Psoas muscle (tissue), 8 donors: ENCODE results near the gene PTPRQ. TPM values are rescaled to one million over a fixed set of nuclear protein-coding genes. Genes with fewer than 3 reads are reported as not detected.
"Not testable (repeated sequence)": the region's sequence is repeated elsewhere in the genome, so short reads cannot be mapped to it uniquely, and the experiment has no call there.

ENCODE experiments used
- ATAC-seq, 4 donors: fragments of 200-7000 bp; cut with Tn5 transposase; one replicate each; pipeline ENCODE4 v1.9.1; 2020; ENCODE audit warnings: moderate library complexity in 3 of 4, mild to moderate bottlenecking in 2 of 4
- DNase-seq, 2 donors: peaks; one replicate each; pipeline ENCODE4 v3.0.0-alpha.2; 2020
- H3K27ac ChIP-seq: fragments of 200-600 bp; one replicate; pipeline ENCODE4 v1.8.0; 2022
- H3K27me3 ChIP-seq, 3 donors: fragments of 200-600 bp in 1 of 3; one replicate each; pipeline versions ENCODE4 v1.6.1 to v1.8.0; 2013 to 2022; ENCODE audit warnings: low read length in 2 of 3, mild to moderate bottlenecking in 2 of 3, moderate library complexity in 1 of 3; ENCODE audit not compliant: insufficient read depth in 3 of 3
- H3K36me3 ChIP-seq, 2 donors: fragments of 200-600 bp in 1 of 2; one replicate each; pipeline versions ENCODE4 v1.6.1 to v1.8.0; 2013 to 2022; ENCODE audit warnings: low read depth in 1 of 2, mild to moderate bottlenecking in 1 of 2, moderate library complexity in 1 of 2; ENCODE audit not compliant: insufficient read depth in 1 of 2
- H3K4me1 ChIP-seq: fragments of 200-600 bp; one replicate; pipeline ENCODE4 v1.8.0; 2022
- H3K4me3 ChIP-seq: fragments of 200-600 bp; one replicate; pipeline ENCODE4 v1.8.0; 2022; ENCODE audit warnings: mild to moderate bottlenecking
- H3K9me3 ChIP-seq: fragments of 200-600 bp; one replicate; pipeline ENCODE4 v1.8.0; 2022
- CTCF ChIP-seq: fragments of 200-600 bp; IDR thresholded peaks from one replicate; pipeline ENCODE4 v1.8.0; 2022; ENCODE audit warnings: antibody characterized with exemption
- WGBS, 3 donors: extraction: QIAGEN DNeasy Blood & Tissue Kit; methylation state at CpG; one replicate each; pipeline versions ENCODE4 v1.1.6 to v1.1.7; 2013; 5-methylcytosine and 5-hydroxymethylcytosine counted together
- intact Hi-C, 2 donors: fragments of 100-400 bp; cut with DNase I; formaldehyde crosslinking; loops; one replicate each; pipeline versions ENCODE4 v1.11.0 to v1.14.2; 2022
- polyA plus RNA-seq, 3 donors: library from polyadenylated mRNA; stranded (reverse); fragments of 200-250 nt; gene quantifications; one replicate each; pipeline ENCODE4 v1.2.3, GENCODE V29; 2013
- total RNA-seq, 4 donors: library from RNA; stranded (reverse); fragmentation: NEBNext Ultra II Directional in 2 of 4; extraction: Animal tissue kit (Norgen Biotek cat#: 25700) in 2 of 4; gene quantifications; one replicate each; pipeline versions ENCODE4 v1.2.1 to v1.2.4, GENCODE V29; 2021 to 2023
- donor health status: healthy with polysubstance abuse.
- donor health status: DM: no; HTN: no; CAD: no; lungs with moderate emphysema.
- donor health status: Bipolar disorder and iron deficiency.
- donor health status: healthy.
- donor health status: DM: yes; HTN: yes; CAD: no.
- donor health status: DM: no; HTN: no; CAD: no.
- donor health status: DM: no; HTN: no; CAD: no.
- donor health status: DM: yes; HTN: yes; CAD: no.

PTPRQ gene
- total and polyA plus RNA-seq, 7 donors = 0.04 to 1.8 (median 0.91) TPM

GRCh38 chr12:80670214-80670613, 226.2 kb downstream of the PTPRQ start:
- TF ChIP-seq CTCF = no peak
- no peaks in the 10 kb centered on the region for H3K36me3 ChIP-seq
- no peaks in the 10 kb centered on the region for H3K9me3 ChIP-seq
- H3K27ac ChIP-seq = no peak overlapping the region
- no peaks in the 10 kb centered on the region for H3K27me3 ChIP-seq
- intact Hi-C loops = no loop called here
- no peak for ATAC-seq
- peaks cover 25% of the 10 kb centered on the region for H3K4me1 ChIP-seq
- whole genome bisulfite sequencing, 3 donors = 71 to 84% (median 79%) methylated on average over 5 of the region's 5 CpGs
- no peak overlapping the region for H3K4me3 ChIP-seq
- no peak for DNase-seq

- H3K9me3 ChIP-seq, H3K36me3 ChIP-seq, H3K27me3 ChIP-seq, H3K4me3 ChIP-seq: not testable (repeated sequence)
- ATAC-seq (peak; percentile 72 to 85 (median 82)), DNase-seq (peak; percentile 7 to 38)
- TF ChIP-seq CTCF = peak; percentile 17
- intact Hi-C loops = loop anchor here in 1 of 2 donors (5.0 kb wide), 1 partner anchor 39 kb away; no protein-coding TSS in a partner anchor
- peaks cover 52% of the 10 kb centered on the region for H3K4me1 ChIP-seq
- WGBS, 3 donors = 78 to 90% (median 79%) methylated on average over 13 of the region's 13 CpGs
- H3K27ac ChIP-seq = peak overlapping the region; percentile 64
Observed at GRCh38 chr12:80676042-80676636, 232.1 kb downstream of the PTPRQ start.

- intact Hi-C loops = loop anchor here in 1 of 2 donors (5.0 kb wide), 1 partner anchor 40 kb away; no protein-coding TSS in a partner anchor
- Histone ChIP-seq H3K27me3 (no peaks in the 10 kb centered on the region), H3K27ac (peak overlapping the region; percentile 64), H3K4me3 (peak overlapping the region; percentile 2), H3K9me3 (no peaks in the 10 kb centered on the region), H3K4me1 (peaks cover 52% of the 10 kb centered on the region), H3K36me3 (no peaks in the 10 kb centered on the region)
- DNase-seq = no peak
- ATAC-seq = peak in 3 of 4 donors; percentile 34 to 63 (median 40)
- WGBS, 3 donors = 15 to 23% (median 19%) methylated on average over 1 of the region's 1 CpG
- no peak for TF ChIP-seq CTCF
Observed at GRCh38 chr12:80676856-80677255, 232.8 kb downstream of the PTPRQ start.

- no peak for DNase-seq
- no peaks in the 10 kb centered on the region for H3K27me3 ChIP-seq
- no peaks in the 10 kb centered on the region for H3K9me3 ChIP-seq
- intact Hi-C loops = loop anchor here in 1 of 2 donors (5.0 kb wide), 1 partner anchor 41 kb away; no protein-coding TSS in a partner anchor
- H3K36me3 ChIP-seq = no peaks in the 10 kb centered on the region
- peak overlapping the region; percentile 64 for H3K27ac ChIP-seq
- no peak for ATAC-seq
- peaks cover 48% of the 10 kb centered on the region for H3K4me1 ChIP-seq
- TF ChIP-seq CTCF = no peak
- no peak overlapping the region for H3K4me3 ChIP-seq
- WGBS, 3 donors = 64 to 86% (median 70%) methylated on average over 1 of the region's 1 CpG
Observed at GRCh38 chr12:80677994-80678393, 234.0 kb downstream of the PTPRQ start.
